ENCODE measurements around the gene PPFIBP1.
A peak's percentile ranks its signal among the peaks of the same experiment; 100 is the strongest.

Gene PPFIBP1

DNA sequence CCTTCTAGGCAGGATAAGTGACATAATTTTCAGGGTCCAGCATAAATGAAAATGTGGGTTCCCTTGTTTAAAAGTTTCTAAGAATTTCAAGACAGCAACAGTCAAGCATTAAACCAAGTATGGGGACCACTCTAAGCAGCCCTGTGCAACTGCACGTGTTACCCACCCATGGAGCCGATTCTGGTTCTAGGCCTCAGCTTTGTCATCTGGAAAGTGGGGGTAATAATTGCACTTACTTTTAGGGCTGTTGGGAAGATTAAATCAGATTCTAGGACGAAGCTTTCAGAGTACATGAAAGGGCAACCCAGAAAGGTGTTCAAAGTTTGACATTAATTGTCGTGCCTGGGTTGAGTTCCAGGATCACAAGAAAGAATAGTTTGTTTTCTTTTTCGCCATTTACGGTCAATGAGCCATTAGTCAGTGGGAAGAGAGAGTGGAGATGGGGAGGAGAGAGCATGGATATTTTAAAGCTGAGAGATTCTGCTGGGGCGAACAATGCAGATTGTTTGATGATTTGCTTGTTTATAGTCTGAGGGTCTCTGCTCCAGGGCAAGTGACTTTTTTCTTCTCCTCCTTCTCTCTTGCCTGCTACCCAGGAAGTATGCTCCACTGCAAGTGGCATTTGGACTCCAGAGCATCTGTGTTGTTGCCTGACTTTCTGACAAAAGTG is 10.7 kb upstream of the PPFIBP1 start:
- DNase-seq (ENCODE audit: low spot score) = no peak

DNA sequence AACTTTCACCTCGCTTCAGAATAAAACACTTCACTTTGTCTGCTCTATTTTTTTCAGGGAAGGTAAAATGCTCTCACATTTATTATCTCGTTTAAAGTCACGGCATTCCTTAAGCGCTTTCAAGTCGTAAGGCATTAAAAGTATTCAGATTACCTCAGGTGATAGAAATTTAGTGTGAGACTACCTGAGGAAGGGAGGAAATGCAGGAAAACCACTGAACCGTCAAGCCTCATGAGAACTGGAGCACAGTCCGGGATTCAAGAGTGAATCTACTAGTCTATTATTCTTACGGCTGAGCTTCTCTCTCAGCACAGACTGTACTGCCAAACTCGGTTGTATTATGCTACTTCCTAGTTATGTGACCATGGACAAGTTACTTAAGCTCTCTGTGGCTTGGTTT is 8.3 kb upstream of the PPFIBP1 start:
- DNase-seq (ENCODE audit: low spot score) = no peak

DNA sequence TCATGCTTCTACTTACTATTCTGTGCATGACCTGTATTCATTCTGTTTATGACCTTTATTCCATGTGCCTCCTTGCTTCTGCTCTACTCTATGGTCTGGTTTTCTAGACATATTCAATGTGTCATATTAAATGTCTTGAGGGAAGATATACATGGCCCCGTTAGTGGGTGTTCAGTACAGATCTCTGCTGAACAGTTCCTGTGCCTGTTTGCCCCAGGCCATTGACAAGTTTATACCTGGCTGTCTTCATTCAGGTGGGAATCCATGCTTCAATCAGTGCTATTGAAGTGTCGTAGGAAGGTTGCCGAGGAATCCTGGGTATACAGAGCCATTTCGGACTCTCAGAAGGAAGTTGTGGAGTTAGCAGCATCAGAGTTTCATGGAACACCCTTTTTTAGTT is 7.4 kb upstream of the PPFIBP1 start:
- no peak for DNase-seq (ENCODE audit: low spot score)

DNA sequence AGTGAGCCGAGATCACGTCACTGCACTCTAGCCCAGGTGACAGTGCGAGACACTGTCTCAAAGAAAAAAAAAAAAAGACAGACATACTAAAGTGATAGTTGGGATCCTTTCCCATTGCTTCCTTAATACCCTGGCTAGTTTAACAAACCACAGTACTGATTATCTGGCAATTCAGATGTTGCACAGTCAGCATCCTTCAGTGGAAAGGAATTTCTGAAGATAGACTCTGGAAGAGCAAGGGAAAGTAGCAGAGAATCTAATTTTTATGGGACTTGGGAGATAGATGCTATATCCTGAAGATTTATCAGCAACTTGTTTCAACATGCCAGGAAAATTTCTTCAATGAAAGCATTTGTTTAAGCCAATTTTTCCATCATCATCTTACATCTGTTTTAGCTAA is 6.5 kb upstream of the PPFIBP1 start:
- DNase-seq (ENCODE audit: low spot score) = no peak

DNA sequence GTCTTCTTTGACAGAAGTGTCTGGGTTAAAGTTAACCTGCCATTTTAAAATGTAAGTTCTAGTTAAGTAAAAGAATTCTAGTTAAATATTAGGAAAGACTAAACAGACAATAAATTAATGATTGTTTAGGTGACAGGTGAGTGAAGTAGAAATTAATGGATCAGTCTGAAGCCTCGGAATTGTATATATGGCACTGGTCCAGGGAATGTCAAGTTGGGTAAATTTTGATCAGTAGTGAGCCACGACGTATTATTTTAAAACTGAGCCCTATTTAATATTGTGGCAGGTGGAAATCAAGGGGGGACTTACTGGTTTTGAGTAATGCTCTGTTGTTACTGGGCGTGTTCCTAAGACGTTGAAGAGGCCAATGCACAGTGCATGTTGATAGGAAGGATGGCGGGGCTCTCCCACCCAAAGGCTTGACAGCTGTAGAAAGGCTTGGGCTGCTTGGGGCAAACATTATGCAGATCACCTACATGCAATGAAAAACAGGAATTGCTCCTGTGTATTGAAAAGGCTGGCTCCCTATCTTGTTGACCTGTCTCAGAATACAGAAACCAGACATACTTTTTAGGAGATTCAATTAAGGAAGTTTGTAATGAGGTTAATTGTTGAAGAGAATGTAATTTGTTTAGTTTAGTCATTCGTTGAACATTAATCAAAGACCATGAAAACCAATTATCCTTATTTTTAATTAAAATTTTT is 5.9 kb upstream of the PPFIBP1 start:
- DNase-seq (ENCODE audit: low spot score) = no peak

DNA sequence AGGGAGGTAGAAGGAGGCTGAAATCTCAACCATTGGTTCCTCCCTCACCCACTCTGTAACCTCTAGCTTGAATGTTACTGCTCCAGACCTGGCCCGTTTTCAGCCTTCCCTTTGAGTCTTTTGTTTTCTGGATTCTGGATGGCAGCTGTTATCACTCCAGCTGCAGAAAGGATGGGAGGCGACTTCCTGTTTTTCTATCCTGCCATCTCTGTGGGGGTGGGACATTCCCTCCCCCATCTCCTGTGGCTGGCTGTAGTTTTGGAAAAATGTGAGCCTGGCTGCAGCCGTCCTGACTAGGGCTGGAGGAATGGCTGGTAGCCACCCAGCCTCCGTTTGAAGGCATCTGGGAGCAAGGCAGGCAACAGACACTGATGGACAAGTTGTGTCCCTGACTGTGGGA is 2.9 kb upstream of the PPFIBP1 start:
- DNase-seq (ENCODE audit: low spot score) = no peak

DNA sequence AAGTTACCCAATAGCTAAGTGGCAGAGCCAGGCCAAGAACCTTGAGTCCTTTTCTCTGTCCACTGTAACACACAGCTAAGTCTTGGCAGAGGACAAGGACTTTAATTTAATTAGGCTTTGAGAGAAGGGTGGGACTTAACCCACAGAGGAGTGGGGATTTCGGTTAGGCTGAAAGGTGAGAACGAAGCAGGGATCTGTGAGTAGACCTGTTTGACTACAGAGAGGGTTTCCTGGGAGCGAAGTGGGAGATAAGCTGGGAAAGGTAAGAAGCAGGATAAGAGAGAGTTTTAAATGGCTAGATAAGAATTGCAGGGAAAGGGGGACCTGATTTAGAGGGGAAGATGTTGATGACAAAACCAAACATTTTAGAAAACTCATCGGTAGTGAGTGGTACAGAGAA is 2.0 kb upstream of the PPFIBP1 start:
- no peak for DNase-seq (ENCODE audit: low spot score)

DNA sequence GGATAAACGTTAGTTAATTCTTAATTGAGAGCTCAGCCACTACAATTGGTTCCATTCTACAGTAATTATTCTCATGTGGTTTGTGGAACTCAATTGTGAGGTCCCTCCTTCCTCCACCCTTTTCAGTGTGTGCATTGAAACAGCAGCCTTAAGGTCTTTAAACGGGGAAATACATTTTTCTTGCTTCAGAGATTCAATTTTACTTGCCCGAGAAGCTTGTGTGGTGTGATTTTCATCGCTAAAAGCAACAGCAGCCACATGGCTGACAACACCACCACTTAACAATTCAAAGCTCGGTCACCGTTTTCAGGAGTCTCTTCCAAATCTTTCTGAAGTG is 733 bp upstream of the PPFIBP1 start:
- DNase-seq (ENCODE audit: low spot score) = no peak

DNA sequence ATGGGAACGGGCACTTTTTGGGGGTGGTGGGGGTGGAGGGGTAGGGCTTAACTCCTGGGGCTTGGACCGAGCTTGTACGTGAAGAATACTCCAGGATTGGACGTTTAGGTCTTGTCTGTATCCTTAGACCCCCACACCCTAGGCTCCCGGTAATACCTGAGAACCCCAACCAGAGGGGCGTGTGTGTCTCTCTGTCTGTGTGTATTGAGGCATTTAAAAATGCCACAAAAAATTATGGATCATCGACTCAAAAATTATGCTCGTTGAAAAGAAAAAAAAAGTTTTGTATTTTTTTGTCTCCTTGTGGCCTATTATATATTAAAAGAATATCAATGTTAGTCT is 459 bp downstream of the PPFIBP1 start:
- no peak for DNase-seq (ENCODE audit: low spot score)

DNA sequence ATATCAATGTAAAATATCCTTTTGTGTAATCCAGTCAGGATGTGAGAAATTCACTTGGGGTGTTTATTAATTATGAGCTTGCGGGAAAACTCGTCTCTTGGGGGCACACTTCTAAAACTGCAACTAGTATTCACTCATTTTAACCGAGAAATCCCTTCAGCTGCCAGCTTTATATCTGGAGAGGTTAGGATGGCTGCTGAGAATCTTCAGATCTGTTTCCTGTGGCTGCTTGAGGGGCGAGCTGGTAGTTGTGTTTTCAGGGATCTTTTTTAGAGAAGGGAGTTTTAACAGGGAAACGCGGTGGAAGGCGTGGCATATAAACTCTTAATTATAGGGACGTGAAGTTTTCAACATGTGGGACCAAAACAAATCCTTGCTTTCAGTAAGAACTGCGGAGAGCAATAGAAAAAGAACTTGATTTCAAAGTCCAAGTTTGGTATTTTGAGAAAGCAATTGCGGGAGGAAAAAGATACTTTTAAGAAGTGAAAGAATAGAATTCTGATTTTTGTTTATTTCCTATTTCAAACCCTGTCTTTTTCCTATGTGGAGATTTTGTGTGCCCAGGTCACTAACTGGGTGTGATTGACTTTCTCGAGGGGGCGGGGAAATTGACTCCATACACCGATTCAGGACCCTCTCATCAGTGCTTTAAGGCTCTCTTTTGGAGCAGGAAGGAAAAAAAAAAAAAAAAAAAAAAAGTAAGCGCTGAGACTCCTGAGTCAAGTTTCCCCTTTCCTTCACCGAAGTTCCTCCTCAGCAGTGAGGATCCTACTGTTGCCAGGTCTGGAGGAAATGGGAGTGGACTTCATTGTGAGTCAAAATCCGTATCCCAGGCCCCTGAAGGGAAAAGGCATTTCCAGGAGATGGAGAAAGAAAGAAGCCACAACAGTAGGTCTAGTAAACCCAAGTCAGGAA is 1.1 kb downstream of the PPFIBP1 start:
- DNase-seq (ENCODE audit: low spot score) = peak; percentile 36

DNA sequence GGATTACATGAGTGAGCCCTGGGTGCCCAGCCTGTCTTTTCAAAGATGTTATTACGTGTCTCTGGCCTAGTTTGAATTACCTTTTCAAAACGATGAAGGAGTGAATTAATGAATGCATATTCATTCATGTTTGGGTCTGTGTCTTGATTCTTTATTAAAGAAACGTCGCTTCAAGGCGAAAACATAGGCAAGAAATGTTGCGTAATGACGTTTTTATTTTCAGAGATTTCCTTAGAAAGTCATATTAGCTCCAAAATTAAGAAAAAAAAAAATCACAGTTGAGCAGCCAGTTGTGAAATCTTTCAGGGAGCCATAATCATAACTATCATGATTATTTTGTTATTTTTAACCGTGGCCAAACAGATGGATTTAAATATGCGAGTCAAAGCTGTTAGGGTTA is 3.5 kb downstream of the PPFIBP1 start:
- no peak for DNase-seq (ENCODE audit: low spot score)

DNA sequence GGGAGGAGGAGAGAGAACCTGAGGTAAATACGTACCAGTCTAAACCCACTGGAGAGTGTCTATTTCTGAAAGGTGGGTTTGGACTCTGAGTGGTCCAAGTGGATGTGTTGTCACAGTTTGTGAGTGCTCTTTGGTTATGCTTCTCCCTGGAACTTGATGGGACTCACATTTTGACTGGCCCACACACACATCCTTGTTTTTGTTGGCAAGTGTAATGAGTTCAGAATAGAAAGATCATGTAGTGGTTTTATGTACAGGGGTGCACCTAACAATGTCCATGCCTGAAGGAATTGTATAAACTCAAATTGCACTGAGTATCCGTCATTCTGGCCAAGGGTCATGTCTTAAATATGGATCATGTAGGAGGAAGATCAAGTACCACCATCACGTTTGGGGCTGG is 4.8 kb downstream of the PPFIBP1 start:
- DNase-seq (ENCODE audit: low spot score) = no peak

DNA sequence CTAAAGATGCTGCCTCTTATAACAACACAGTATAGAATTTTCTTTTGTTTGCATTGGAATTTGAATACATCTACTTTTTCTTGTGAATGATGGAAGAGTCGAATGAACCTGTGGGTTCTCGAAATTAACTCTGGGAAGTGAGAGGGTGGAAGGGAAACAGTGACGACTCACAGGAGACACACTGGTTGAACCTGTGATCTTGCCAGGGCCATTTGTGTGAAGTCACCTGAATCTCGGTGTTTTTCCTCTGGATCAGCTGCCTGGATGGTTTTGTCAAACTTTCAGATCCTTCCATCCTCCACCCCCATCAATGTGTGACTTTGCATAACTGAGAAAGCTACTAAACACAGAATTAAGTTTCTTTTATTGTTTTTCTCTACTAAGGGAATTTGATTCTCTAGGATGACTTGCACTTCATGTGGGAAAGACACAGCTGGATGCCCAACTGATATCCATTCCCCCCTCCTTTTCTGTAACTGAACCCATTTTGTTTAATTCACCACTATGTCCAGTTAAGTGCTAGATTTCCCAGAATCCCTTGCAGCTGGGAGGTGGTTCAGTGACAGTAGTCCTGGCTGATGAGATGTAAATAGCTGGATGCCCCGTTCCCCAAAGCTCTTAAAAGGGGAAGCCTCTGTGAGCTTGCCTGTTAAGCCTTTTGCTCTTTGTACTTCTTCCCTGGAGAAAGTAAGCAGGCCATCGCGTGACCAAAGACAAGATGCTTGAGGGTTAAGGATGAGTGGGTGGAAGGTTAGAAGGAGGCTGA is 6.3 kb downstream of the PPFIBP1 start:
- no peak for DNase-seq (ENCODE audit: low spot score)

DNA sequence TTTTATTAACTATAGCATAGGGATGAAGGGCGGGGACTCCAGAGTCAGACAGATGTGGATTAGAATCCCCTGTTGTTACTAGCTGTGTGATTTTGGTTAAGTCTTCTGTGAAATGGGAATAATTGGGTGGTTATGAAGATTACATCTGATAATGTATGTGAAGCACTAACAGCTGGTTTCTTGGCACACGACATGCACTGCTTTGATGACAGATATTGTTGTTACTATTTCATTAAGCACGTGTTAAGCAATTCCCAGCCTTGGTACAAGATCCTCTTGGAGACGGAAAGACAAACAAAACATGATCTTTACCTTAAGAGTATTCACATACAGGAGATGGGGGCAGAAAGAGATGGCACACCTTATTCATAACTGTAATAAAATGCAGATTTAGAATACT is 7.9 kb downstream of the PPFIBP1 start:
- no peak for DNase-seq (ENCODE audit: low spot score)

DNA sequence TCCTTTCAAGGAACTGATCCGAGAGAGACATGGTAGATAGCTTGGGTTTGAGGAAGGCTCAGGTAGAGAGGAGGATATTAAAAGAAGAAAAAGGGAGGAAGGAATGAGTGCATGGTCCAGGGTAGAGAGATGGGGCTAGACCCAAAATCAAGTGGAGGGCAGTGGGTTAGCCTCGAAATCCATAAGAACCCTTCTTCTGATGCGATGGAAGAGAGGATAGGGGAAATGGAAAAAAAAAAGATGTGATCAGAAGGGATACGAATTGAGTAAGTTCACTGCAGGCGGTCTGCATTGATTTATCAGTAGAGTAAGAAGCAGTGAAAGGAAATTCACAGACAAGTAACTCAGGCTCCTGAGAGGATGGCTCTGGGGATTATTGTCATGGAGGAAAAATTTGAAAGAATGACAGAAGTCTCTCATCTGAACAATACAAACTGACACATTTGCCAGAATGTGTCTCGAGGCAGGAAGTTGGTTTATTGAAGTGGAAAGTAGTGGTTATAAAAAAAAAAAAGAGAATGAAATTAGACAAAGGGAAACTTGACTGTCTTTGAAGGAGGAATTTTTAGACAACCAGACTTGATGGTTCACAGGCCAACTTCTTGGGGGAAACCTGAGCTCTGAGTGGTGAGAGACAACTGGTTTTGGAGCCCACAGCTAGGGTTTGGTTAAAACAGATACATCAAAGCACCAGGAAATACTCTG is 10.2 kb downstream of the PPFIBP1 start:
- peak; percentile 52 for DNase-seq (ENCODE audit: low spot score)

DNA sequence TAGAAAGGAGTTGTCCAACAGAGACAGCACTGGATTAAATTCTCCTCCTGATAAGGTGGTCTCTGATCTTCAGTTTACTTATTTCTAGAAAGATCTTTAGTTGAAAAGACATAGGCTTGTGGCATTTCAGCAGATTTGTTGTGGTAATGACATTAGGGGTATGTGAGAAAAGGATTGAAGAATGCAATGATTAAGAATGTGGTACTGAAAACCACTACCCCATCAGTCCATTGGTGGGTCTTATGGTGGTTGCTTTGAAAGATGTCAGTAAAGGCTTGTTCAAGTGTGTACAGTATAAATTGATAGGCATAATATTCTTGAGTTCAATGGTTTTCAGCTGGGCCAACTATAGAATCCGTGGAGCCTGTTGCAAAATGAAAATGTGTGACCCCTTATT is 10.8 kb downstream of the PPFIBP1 start:
- no peak for DNase-seq (ENCODE audit: low spot score)

DNA sequence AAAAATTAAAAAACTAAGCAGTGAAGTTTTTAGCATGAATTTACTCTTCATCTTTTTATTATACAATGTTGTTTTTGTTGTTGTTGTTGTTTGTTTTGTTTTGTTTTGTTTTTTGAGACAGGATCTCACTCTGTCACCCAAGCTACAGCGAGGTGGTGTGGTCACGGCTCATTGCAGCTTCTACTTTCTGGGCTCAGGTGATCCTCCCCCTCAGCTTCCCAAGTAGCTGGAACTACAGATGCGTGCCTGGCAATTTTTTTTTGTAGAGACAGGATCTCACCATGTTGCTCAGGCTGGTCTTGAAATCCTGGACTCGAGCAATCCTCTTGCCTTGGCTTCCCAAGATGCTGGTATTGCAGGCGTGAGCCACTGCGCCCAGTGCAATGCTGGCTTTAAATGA is 11.3 kb downstream of the PPFIBP1 start:
- peak; percentile 19 for DNase-seq (ENCODE audit: low spot score)

DNA sequence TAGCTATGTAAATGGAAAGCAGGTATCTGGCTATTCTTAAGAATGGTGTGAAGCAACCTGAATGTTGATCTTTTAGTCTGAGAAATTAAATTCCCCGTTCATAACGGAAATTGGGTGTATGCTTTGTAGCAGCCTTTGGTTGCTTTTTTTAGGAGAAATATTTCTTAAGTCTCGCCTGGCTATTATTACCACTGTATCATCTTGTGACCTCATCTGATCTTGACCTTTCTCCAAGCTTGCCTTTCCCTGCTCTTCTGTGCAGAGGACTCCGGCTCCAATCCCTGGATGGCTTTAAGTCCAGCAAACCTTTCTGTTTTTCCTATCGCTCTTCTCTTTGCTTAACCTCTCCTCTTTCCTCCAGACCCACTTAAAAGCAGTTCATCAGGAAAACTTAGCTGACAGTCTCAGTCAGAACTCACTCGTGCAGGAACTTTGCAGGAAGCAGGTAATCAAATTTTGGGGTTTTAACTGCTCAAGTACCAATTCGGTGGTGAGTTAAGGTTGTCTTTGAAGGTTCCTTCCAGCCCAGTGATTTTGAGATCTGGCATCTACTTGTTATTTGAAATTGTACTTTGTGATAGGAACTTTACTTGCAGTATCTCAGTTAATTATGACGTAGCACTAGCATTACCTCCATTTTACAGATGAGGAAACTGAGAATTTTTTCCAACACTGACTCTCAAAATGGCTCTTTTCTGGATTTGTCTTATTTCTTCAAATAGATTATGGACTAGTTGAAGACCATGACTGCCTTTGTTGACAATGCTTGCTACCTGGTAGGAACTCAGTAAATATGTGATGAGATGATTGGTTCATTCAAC is 14.1 kb downstream of the PPFIBP1 start:
- DNase-seq (ENCODE audit: low spot score) = no peak

DNA sequence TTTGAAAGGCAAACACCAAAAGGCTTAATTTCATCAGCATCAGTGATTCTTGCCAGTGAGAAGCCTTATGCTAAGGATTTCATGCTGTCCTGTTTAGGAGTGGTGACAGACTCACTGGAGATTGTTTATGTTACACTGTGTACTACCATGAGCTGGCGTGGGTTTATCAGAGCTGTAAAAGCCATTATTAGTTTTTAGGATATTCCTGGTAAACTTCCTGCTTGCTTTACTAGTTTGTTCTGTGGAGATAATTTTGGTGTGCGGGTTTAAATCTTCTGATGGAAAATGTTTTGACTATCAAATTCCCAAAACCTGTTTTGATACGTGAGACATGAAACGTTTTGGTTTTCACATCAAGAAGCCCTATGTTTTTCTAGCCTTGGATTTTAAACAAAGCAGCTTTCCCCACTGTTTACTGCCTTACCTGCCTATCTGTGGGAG is 15.2 kb downstream of the PPFIBP1 start:
- no peak for DNase-seq (ENCODE audit: low spot score)

DNA sequence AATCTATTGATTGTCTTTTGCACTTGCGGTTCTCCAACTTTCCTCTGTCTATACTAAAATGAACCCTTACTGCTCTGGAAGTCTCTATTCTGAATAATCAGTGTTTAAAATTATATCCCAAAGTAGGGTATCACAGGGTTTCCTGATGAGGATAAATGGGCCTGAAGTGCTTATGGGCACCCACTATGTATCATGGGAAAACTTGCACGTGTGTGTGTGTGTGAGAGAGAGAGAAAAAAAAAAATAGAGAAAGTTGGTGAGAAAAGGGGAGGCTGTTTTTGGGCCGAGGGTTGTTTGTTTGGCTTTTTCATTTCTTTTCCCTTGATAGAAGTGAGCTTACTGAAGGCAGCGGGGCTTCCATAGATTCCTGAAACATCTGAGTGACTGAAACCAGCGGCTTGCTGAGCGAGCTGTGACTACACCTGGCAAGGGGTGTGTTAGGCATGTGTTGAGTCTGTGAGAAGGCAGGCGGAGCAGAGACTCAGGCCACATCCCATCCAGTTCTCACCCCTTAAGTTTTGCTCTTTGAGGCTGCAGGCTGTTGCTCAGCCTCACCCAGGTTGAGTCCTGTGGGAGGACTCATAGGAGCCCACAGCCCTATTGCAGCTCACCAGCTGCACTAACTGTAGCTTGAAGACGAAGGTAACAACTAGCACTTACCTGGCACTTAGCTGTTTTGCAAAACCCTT is 17.2 kb downstream of the PPFIBP1 start:
- no peak for DNase-seq (ENCODE audit: low spot score)

Measured in NAMALWA (cell line).